NCI-H2196 (cell line): Measurements from ENCODE around the gene PEX6.

Experiments
- DNase-seq: peaks from one replicate; lab custom pipeline; 2025; ENCODE audit not compliant: unreplicated experiment; lab: John Stamatoyannopoulos, UW

PEX6 gene

GRCh38 chr6:42936398-42936797 lies 42.6 kb downstream of the PEX6 start:
- DNase-seq, result no peak

GRCh38 chr6:42935322-42935721 lies 43.7 kb downstream of the PEX6 start:
- DNase-seq, result no peak

GRCh38 chr6:42933205-42933604 lies 45.8 kb downstream of the PEX6 start:
- no peak for DNase-seq

GRCh38 chr6:42932412-42932811 lies 46.6 kb downstream of the PEX6 start:
- DNase-seq, result no peak

GRCh38 chr6:42929821-42930360 lies 49.1 kb downstream of the PEX6 start:
- DNase-seq, result no peak

GRCh38 chr6:42928986-42929820 lies 49.8 kb downstream of the PEX6 start, which contains the start of gene CNPY3:
TSS of gene CNPY3 (plus strand) at chr6:42929480. CDS start at chr6:42929571, 91 bp downstream.
- DNase-seq, result peak; percentile 97

GRCh38 chr6:42925248-42925857 lies 53.6 kb downstream of the PEX6 start:
- no peak for DNase-seq

- DNase-seq, result no peak
Measured at GRCh38 chr6:42923666-42924065, 55.3 kb downstream of the PEX6 start.

- DNase-seq, result no peak
Measured at GRCh38 chr6:42921801-42922200, 57.2 kb downstream of the PEX6 start.

GRCh38 chr6:42916288-42916687 lies 62.7 kb downstream of the PEX6 start:
- no peak for DNase-seq

GRCh38 chr6:42915732-42916131 lies 63.2 kb downstream of the PEX6 start, which contains the start of gene PTCRA:
TSS of gene PTCRA (plus strand) at chr6:42916053. CDS start at chr6:42916070, 17 bp downstream.
- DNase-seq, result no peak

- DNase-seq, result no peak
Measured at GRCh38 chr6:42914546-42914945, 64.4 kb downstream of the PEX6 start.
